Hepatocyte (in vitro differentiated cells): ENCODE results near the gene GRHL1. TPM values are rescaled to one million over a fixed set of nuclear protein-coding genes. Genes with fewer than 3 reads are reported as not detected.

ENCODE experiments used
- DNase-seq: peaks from one replicate; pipeline ENCODE4 v3.0.0-alpha.2; 2016; ENCODE audit warnings: low spot score
- H2AFZ ChIP-seq: fragments of 200-600 bp; sonication (generic); 2 replicates; pipeline ENCODE4 v1.6.0; 2016; ENCODE audit warnings: antibody characterized with exemption, mild to moderate bottlenecking
- H3K27ac ChIP-seq: fragments of 200-600 bp; sonication (generic); 2 replicates; pipeline ENCODE4 v1.5.1; 2016; ENCODE audit warnings: mild to moderate bottlenecking
- H3K27me3 ChIP-seq: fragments of 200-600 bp; sonication (generic); 2 replicates; pipeline ENCODE4 v1.6.1; 2016
- H3K36me3 ChIP-seq: fragments of 200-600 bp; sonication (generic); replicated peaks from 2 replicates; pipeline ENCODE4 v1.5.1; 2016; ENCODE audit warnings: low read depth; ENCODE audit not compliant: insufficient read depth
- H3K4me1 ChIP-seq: fragments of 200-600 bp; sonication (generic); 2 replicates; pipeline ENCODE4 v1.5.1; 2016; ENCODE audit warnings: mild to moderate bottlenecking, moderate library complexity; ENCODE audit not compliant: insufficient read depth
- H3K4me2 ChIP-seq: fragments of 200-600 bp; sonication (generic); 2 replicates; pipeline ENCODE4 v1.6.0; 2016
- H3K4me3 ChIP-seq: fragments of 200-600 bp; sonication (generic); 2 replicates; pipeline ENCODE4 v1.5.1; 2016; ENCODE audit warnings: mild to moderate bottlenecking
- H3K79me2 ChIP-seq: fragments of 200-600 bp; sonication (generic); 2 replicates; pipeline ENCODE4 v1.6.0; 2017; ENCODE audit warnings: mild to moderate bottlenecking
- H3K9me2 ChIP-seq: fragments of 200-600 bp; sonication (generic); replicated peaks from 2 replicates; pipeline ENCODE4 v1.6.0; 2017; ENCODE audit warnings: mild to moderate bottlenecking; ENCODE audit not compliant: insufficient read depth
- H3K9me3 ChIP-seq: fragments of 200-600 bp; sonication (generic); 2 replicates; pipeline ENCODE4 v1.5.1; 2016; ENCODE audit warnings: low read depth, mild to moderate bottlenecking
- H4K20me1 ChIP-seq: fragments of 200-600 bp; sonication (generic); 2 replicates; pipeline ENCODE4 v1.6.0; 2016; ENCODE audit warnings: mild to moderate bottlenecking; ENCODE audit not compliant: insufficient read depth, poor library complexity, severe bottlenecking
- CTCF ChIP-seq: fragments of 200-600 bp; sonication (generic); IDR thresholded peaks from 2 replicates; pipeline ENCODE4 v1.5.1; 2016; ENCODE audit warnings: antibody characterized with exemption, mild to moderate bottlenecking; ENCODE audit not compliant: poor library complexity
- EZH2 ChIP-seq: fragments of 200-600 bp; sonication (generic); IDR thresholded peaks from 2 replicates; pipeline ENCODE4 v1.6.1; 2016; ENCODE audit warnings: antibody characterized with exemption, mild to moderate bottlenecking, borderline replicate concordance
- EZH2phosphoT487 ChIP-seq: fragments of 200-600 bp; sonication (generic); IDR thresholded peaks from one replicate; pipeline ENCODE4 v1.6.1; 2018; ENCODE audit warnings: antibody characterized with exemption, mild to moderate bottlenecking, low read depth, moderate library complexity; ENCODE audit not compliant: unreplicated experiment, severe bottlenecking
- WGBS: methylation state at CpG from one replicate; pipeline ENCODE4 v1.1.6; 2016; ENCODE audit warnings: low lambda C conversion rate; ENCODE audit errors: missing lambda C conversion rate; 5-methylcytosine and 5-hydroxymethylcytosine counted together
- polyA plus RNA-seq: library from polyadenylated mRNA; unstranded; fragments of >200 nt; fragmentation: Nextera tagmentation; extraction: Ambion mirVana; gene quantifications from 2 replicates; pipeline ENCODE4 v1.2.1, GENCODE V29; 2016
- total RNA-seq: library from RNA; depleted of rRNA; stranded (reverse); fragments of >200 nt; gene quantifications from 2 replicates; pipeline ENCODE4 v1.2.3, GENCODE V29; 2014

The GRHL1 gene
- total and polyA plus RNA-seq, 2 experiments from 2014 or later, result 4.0 to 10.9 TPM

DNA sequence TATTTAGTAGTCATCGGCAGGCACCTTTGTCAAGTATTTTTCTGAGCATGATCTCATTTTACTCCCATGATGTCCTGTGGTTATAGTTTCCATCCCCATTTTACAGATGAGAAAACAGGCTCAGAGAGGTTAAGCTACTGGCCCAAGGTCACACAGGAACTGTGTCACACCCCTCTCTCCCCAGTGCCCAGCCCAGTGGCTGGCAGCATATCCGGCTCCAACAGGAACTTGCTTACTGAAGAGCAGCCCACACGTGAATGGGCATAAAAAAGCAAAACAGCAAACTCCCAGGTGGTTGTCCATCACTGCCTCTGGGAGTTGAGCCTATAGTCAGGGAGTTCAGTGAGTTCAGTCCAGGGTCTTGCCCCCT lies 83.5 kb downstream of the GRHL1 start:
- H3K9me2 ChIP-seq, result no peaks in the 10 kb centered on the region

DNA sequence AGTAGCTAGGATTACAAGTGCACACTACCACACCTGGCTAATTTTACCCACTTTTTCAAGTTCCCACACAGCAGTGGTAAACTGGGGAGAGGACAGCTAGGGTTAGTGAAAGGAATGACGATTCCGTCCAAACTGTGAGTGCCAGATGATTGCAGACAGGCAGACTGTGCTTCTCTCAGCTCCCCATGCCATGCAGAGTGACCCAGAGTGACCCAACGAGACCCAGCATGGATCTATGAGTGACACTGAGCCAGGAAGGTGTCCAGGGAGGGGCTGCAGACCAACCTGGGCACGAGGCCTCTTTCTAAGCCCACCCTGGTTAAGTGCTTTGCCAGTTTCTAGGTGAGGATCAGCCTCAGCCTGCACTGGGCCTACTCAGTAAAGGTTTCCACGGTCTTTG lies 84.1 kb downstream of the GRHL1 start:
- Histone ChIP-seq H3K36me3 (no peaks in the 10 kb centered on the region), H3K27me3 (no peaks in the 10 kb centered on the region), H3K9me2 (no peaks in the 10 kb centered on the region), H3K4me2 (no peak overlapping the region), H3K79me2 (no peaks in the 10 kb centered on the region), H4K20me1 (no peaks in the 10 kb centered on the region), H3K4me3 (no peak overlapping the region), H3K4me1 (no peaks in the 10 kb centered on the region), H2AFZ (no peak overlapping the region), H3K9me3 (no peaks in the 10 kb centered on the region), H3K27ac (no peak overlapping the region)
- no peak for DNase-seq
- 86% methylated on average over 5 of the region's 5 CpGs for WGBS
- TF ChIP-seq EZH2, result no peak
- TF ChIP-seq EZH2phosphoT487, result no peak

More for the DNA sequence above, 83.5 kb downstream of the GRHL1 start:
- H3K27ac ChIP-seq, result no peak overlapping the region
- no peak overlapping the region for H2AFZ ChIP-seq
- H3K4me3 ChIP-seq, result no peak overlapping the region
- no peaks in the 10 kb centered on the region for H3K4me1 ChIP-seq
- no peaks in the 10 kb centered on the region for H4K20me1 ChIP-seq
- 88% methylated on average over 3 of the region's 3 CpGs for WGBS
- H3K27me3 ChIP-seq, result no peaks in the 10 kb centered on the region
- no peaks in the 10 kb centered on the region for H3K79me2 ChIP-seq
- no peak overlapping the region for H3K4me2 ChIP-seq
- no peak for DNase-seq
- TF ChIP-seq EZH2phosphoT487 (no peak), EZH2 (no peak), CTCF (no peak)
- no peaks in the 10 kb centered on the region for H3K36me3 ChIP-seq
- H3K9me3 ChIP-seq, result no peaks in the 10 kb centered on the region

GRCh38 chr2:10036095-10036884 lies 84.8 kb downstream of the GRHL1 start:
- Histone ChIP-seq H3K27me3 (no peaks in the 10 kb centered on the region), H3K27ac (no peak overlapping the region), H3K79me2 (no peaks in the 10 kb centered on the region), H3K4me3 (no peak overlapping the region), H4K20me1 (no peaks in the 10 kb centered on the region), H3K4me1 (no peaks in the 10 kb centered on the region), H3K9me3 (no peaks in the 10 kb centered on the region), H3K4me2 (no peak overlapping the region), H3K36me3 (no peaks in the 10 kb centered on the region), H3K9me2 (no peaks in the 10 kb centered on the region), H2AFZ (no peak overlapping the region)
- WGBS, result 85% methylated on average over 14 of the region's 14 CpGs
- no peak for DNase-seq
- TF ChIP-seq EZH2phosphoT487, result no peak
- TF ChIP-seq CTCF, result no peak
- no peak for TF ChIP-seq EZH2

DNA sequence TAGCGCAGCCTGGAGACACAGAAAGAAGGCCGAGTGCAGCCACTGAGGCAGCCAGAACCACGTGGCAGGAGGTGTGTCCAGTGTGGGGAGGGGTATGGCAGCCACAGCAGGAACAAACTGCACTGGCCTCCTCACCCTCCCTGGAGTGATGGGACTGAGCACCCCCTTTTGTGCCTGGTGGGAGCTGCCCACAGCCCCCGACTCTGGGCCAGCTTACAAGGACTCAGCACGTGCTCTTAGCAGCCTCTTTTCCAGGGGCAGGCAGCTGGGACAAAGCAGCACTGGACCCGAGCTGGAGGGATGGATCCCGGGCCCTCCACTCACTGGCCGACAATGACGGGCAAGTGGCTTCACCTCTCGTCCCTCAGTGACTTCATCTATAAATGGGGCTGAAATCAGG lies 86.6 kb downstream of the GRHL1 start:
- Histone ChIP-seq H4K20me1 (no peaks in the 10 kb centered on the region), H3K36me3 (no peaks in the 10 kb centered on the region), H3K27me3 (no peaks in the 10 kb centered on the region), H3K9me2 (no peaks in the 10 kb centered on the region), H3K79me2 (no peaks in the 10 kb centered on the region), H3K27ac (no peak overlapping the region), H3K4me1 (peaks cover 9% of the 10 kb centered on the region), H2AFZ (no peak overlapping the region), H3K9me3 (no peaks in the 10 kb centered on the region), H3K4me2 (no peak overlapping the region), H3K4me3 (no peak overlapping the region)
- TF ChIP-seq CTCF (no peak), EZH2 (no peak), EZH2phosphoT487 (no peak)
- 92% methylated on average over 10 of the region's 10 CpGs for WGBS
- DNase-seq, result no peak
